GM19043 (cell line): ENCODE data around the gene ST3GAL3.

Source experiments
- ATAC-seq: cut with Tn5 transposase; IDR thresholded peaks from one replicate; pipeline ENCODE4 v1.9.1; 2021; ENCODE audit warnings: low read depth; ENCODE audit not compliant: unreplicated experiment

Gene ST3GAL3

DNA sequence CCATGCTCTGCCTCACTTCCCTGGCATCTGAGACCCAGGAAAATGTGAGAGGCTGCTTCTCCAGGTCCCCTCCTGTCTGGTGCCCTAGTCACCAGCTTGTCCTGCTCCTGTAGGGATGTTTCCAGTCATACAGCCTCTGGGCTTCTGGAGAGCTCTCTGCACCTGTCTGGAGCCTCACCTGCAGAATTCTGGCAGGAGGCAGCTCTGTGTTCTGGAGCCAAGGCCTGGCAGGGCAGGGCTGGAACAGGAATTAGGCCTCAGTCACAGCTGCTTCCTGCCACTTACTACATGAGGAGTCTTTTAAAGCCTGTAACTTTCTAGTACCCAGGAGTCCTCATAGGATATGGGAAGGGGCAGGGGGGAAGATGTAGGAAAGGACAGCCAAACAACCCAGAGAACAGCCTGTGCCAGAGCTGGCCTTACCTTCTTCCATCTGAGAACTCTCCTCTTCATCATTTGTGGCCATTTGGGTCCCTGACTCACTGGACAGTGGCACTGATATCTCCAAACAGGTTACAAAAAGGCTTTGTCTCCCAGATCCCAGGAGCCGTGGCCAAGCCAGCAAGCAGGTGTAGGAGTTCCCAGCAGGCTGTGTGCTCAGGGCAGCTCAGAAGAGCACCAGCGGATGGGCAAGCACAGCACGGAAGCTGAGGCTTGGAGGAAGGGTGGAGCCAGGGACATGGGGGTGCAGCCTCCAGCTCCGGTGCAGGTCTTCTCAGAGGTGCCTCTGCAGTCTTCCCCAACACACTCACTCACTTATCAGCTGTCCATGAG lies 194.9 kb downstream of the ST3GAL3 start:
- no peak for ATAC-seq

DNA sequence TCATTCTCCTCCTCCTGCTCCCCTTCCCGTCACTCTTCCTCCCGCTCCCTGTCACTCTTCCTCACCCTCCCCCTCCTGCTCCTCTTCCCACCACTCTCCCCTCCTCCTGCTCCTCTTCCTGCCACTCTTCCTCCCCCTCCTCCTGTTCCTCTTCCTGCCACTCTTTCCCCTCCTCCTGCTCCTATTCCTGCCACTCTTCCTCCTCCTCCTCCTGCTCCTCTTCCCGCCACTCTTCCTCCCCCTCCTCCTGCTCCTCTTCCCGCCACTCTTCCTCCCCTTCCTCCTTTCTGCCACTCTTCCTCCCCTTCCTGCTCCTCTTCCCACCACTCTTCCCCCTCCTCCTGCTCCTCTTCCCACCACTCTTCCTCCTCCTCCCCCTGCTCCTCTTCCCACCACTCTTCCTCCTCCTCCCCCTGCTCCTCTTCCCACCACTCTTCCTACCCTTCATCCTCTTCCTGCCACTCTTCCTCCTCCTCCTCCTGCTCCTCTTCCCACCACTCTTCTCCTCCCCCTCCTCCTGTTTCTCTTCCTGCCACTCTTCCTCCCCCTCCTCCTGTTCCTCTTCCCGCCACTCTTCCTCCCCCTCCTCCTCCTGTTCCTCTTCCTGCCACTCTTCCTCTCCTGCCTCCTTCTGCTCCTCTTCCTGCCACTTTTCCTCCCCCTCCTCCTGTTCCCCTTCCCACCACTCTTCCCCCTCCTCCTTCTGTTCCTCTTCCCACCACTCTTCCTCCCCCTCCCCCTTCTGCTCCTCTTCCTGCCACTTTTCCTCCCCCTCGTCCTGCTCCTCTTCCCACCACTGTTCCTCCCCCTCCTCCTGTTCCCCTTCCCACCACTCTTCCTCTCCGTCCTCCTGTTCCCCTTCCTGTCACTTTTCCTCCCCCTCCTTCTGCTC lies 197.6 kb downstream of the ST3GAL3 start:
- ATAC-seq = no peak

DNA sequence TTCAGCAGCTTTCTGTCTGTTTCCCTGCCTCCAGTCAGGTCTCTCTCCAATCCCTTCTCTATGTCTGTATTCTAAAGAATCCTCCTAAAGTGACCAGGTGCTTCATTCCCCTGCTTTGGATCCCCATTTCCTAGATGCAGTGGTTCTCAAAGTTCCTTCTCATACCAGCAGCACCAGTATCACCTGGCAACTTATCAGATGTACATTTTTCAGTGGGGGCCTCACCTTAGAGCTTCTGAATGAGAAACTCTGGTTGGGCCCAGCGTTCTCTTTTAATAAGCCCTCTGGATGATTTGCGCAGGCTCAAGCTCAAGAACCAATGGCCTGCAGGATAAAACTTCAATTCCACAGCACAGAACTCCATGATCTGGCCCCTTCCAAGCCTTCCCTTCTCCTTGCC lies 200.9 kb downstream of the ST3GAL3 start:
- ATAC-seq = no peak

DNA sequence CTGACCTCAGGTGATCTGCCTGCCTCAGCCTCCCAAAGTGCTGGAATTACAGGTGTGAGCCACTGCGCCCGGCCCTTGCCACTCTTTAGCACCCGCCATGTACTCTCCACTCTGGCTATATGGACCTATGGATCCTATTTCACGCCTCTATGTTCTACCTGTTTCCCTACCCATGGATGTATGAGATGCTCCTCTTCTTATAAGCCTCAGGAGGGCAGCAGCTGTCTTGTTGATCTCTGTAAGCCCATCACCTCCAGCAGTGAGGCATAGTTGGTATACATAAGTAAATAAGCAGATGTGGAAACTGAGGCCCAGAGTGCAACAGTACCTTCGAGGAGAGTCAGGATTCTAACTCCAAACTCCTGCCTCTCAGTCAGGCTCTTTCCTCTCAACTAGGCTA lies 201.5 kb downstream of the ST3GAL3 start:
- ATAC-seq = no peak

DNA sequence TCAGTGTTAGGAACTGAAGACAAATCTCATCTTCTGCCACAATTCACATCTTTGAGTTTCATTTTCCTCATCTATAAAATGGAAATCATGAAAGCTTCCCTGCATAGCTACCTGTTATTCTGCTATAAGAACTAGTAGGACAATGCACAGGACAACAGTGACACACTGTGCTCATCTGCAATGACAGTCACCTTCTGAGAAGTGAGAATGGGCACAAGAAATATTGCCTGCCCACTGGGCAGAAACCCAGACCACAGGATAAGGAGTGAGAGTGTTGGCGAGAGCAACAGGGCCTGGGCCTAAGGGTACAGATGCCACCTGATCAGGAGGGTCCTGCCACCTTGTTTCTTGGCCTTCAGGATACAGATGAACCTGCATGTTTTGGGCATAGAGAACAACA lies 203.0 kb downstream of the ST3GAL3 start:
- no peak for ATAC-seq

DNA sequence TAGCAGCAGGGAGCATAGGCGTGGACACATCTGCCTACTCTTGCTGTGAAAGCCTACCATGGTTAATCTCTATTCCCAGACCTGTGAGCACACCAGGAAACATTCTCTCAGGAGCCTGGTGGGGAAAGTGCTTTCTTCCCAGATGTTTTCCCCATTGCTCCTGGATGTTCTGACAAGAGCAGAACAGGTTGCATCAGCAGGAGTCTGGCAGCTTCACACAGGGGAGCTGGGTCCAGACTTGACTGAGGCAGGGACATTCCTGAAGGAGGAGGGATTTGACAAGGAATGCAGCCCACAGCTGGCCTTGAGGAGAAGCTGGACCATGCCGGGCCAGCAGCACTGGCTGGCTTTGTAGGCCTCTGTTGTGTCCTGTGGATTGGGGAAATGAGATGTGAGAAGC lies 205.3 kb downstream of the ST3GAL3 start:
- no peak for ATAC-seq

DNA sequence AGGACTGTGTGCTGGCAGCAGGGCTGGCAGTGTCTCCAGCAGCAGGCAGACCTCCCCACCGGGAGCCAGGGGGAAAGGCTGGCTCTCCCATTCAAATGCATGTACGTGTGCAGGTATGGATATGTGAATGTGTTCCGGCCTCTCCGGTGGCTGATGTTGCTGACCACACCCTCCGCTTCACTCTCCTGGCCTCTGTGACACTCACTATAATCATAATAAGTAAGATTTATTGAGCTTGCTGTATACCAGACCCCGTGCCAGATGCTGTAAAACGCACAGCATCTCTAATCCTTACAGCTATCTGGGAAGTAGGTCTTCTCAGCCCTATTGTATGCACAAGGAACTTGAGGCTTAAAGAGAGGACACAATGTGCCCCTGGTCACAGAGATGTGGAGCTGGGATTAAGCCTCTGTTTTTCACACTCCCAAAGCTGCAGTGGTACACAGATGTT lies 205.7 kb downstream of the ST3GAL3 start:
- ATAC-seq = no peak

DNA sequence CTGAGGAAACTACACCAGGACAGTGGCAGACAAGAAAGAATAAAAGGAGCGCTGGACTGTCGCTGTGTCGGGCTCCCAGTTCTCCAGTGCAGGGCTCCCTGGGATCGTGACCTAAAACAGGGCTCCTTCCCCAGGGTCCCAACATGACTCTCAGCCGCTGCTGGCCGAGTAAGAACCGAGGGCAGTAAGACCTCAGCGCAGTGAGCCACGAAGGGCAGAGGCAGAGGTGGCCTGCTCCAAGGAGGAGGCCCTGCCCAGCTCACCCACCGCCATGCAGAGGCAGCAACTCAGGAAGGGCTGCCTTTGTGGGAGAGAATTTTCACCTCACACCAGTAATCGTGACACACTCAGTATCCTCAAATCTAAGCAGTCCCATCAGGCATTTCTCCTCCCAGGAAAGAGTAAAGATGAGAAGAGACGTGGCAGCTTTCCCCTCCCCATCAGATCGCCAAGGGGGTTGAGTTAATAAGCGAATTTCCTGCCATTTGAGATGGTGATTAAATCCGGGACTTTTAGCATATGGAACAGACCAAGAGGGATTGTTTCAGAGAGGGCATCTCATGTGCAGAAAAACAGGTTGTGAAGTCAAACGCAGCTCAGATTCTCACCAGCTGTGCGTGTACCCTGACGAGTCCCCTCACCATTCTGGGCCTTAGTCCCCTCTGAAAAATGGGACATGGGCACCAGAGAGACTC lies 206.5 kb downstream of the ST3GAL3 start:
- no peak for ATAC-seq

DNA sequence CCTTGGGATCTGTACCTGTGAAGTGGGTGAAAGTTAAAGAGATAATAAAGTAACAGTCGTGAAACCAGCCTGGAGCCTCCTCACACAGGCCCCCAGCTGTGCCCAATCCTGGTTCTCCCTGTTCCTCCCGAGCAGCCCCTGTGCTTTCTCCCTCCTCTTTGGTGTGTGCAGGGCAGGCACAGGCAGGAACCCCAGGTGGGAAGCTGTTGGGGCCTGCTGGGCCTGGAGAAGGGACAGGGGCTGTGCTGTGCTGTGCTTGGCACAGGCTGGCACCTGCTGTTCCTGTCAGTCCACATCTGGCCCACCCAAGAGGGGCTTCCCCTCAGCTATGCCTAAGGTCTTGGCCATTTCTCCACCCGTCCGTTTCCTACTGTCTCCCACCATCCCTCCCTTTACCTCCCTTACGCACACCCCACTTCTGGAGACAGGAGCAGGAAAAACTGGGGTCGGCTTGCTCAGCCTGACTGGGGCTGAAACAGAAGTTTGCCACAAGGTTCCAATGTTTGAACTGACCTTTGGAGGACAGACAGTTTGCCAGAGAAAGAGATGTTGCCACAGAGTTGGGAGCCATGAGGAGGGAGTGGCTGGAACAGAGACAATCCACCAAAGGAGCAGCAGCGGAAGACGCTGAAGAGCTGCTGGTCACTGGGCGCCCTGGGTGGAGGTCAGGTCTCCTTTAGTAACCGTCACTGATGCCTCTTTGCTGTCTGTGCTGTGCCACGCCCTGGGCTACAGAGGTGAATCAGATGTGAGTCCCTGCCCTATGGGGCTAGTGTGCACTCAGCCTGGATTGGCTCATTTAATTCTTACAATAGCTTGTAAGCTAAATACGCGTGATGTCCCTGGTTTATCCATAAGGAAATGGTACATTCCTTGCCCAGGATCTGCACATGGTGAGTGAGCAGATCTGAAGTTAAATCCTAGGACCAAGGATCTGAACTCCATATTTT lies 207.5 kb downstream of the ST3GAL3 start:
- no peak for ATAC-seq

DNA sequence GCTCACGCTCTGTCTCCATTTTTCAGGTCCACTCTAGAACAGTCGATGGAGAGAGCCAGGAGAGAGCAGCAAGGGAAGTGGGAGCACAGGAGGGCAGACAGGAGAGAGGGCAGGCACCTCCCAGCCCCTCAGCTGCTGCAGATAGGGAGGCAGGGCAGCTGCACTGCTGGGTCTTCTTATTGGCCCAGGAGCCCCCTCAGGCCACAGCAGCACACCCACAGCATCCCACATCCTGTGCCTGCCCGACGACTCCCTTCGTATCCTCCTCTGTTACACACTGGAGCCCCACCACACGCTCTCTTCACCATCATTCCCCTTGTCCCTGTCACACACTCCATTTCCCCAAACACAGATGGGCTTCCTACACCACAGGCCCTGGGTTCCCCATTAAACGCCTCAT lies 212.6 kb downstream of the ST3GAL3 start:
- no peak for ATAC-seq

DNA sequence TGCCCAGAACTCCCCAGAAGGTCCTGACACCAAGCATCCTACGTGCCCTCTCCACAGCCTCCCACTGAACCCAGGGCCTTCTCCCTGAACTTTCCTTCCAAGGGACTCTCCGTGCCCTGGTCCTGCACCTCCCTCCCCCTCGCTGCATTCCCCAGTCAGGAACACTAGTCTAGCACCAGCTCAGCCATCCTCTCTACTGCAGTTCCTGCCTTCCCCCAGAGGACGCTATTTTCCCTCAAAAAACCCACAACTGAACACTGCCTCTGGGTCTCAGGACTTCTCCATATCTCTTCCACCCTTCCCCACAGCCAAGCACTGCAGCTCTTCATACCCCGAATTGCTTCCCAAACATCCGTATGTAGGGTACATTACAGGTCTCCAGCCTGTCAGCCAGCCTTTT lies 213.7 kb downstream of the ST3GAL3 start:
- no peak for ATAC-seq

DNA sequence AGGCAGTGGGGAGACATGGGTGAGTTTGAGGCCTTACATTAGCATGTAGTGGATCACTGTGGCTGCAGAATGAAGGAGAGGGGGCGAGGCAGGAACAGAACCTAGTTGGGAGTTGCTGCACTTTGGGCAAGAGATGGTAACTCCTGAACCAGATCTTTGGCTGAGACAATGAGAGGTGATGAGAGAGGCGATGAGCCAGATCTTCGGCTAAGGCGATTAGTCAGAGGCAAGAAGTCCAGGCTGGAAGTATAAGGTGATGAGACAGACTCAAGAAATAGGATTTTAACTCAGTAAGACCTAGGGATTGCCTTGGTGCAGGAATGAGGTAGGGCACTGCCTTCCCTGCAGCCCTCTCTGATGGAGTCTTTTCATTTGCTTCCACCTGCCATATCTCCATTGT lies 217.2 kb downstream of the ST3GAL3 start:
- ATAC-seq = no peak

DNA sequence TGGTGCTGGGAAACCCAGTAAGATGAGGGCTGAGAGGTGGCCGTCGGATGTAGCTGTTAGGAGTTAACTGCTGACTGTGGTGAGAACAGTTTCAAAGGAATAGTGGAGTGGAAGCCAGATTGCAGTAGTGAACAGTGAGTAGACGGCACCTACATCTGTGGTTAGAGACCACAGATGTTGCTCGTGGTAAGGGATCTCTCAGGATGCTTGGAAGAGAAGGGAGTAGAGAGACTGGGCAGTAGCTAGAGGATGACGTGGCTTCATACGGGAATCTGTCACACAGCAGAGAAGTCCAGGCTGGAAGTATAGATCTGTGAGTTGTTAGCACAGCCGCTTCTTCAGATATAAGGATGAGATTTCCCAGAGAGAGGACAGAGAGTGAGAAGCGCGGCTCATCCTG lies 218.5 kb downstream of the ST3GAL3 start:
- no peak for ATAC-seq

DNA sequence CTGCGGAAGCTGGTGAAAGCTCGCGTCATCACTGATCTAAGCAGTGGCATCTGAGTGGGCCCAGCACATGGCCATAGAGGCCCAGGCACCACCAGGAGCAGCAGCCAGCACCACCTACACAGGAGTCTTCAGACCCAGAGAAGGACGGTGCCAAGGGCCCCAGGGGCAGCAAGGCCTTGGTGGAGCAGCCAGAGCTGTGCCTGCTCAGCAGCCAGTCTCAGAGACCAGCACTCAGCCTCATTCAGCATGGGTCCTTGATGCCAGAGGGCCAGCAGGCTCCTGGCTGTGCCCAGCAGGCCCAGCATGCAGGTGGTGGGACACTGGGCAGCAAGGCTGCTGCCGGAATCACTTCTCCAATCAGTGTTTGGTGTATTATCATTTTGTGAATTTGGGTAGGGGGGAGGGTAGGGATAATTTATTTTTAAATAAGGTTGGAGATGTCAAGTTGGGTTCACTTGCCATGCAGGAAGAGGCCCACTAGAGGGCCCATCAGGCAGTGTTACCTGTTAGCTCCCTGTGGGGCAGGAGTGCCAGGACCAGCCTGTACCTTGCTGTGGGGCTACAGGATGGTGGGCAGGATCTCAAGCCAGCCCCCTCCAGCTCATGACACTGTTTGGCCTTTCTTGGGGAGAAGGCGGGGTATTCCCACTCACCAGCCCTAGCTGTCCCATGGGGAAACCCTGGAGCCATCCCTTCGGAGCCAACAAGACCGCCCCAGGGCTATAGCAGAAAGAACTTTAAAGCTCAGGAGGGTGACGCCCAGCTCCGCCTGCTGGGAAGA lies 223.0 kb downstream of the ST3GAL3 start:
- no peak for ATAC-seq

DNA sequence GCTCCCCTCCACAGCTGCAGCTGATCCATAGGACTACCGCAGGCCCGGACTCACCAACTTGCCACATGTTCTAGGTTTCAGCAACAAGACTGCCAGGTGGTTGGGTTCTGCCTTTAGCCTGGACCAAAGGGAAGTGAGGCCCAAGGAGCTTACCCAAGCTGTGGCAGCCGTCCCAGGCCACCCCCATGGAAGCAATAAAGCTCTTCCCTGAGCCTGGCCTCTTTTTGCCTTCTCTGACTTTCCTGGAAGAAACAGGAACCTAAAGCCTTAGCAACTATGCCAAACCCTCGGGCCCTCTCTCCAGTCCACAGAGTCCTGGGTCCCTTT lies 223.6 kb downstream of the ST3GAL3 start:
- no peak for ATAC-seq

DNA sequence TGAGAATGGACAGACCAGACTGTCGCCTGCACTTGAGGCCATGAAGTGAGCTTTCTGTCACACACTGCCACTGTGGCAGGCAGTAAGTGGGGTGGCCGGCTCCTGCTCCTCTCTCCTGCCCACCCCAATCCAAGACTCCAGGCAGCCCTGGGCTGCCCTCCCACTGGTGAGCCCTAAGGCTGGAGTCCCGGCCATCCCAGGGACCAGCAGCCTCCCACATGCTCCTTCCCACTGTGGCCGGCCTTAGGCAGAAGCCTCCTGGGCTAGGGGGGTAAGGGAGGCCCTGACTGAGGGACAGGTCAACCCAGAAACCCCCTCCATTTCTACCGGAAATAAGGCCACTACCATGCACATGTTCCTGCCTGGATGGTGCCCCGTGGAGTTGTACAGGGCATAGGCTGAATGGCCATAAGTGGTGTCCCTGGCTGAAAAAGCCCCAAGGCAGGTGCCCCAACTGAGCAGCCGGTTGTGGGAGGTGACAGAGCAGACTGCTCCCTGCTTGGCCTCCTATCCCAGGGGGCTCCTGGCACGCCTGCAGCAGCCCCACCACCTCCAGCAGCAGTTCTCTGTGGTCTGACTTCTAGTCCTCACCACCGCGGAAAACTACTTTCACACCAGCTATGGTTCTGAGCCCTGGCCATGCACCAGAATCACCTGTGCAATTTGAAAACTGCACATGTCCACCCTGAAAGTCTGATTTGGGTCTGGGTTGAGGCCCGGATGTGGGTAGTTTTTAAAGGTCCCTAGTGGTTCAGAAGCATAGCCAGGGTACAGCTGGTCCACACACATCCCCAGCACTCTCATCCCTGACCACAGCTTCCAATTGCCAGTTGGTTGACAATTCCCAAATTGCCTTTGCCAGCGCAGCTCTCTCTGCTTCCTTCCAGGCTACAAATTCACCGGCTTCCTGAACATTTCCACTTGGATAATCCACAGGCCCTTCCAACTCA lies 224.7 kb downstream of the ST3GAL3 start:
- ATAC-seq = no peak

DNA sequence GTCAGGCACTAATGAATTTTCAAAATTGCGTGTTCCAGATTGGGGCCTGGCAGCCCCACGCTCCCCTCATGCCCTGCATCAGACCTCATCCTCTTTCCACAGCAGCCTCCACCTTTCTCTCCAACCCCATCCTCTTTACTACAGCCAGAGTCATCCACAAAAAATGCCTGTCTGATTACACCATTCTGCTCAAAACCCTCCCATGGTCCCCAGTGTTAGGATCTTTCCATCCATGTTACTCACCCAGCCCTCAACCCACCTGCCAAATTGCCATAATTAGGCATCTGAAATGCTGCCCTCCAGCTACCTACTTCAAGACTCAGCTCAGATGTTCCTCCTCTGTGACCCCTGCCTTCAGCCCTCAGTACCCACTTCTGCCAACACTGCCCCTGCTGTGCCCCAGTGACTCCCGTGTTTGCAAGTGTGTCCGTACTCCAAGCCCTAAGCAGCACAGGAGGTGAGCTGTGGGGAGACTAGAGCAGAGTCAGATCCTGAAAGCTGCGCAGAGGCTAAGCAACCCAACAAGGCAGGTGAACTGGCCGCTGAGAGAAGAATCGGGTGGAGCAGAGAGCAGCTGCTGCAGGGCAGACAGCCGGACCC lies 225.6 kb downstream of the ST3GAL3 start:
- ATAC-seq = no peak
